ENCODE results near the gene LY6G5C. TPM values are rescaled to one million over a fixed set of nuclear protein-coding genes. Genes with fewer than 3 reads are reported as not detected.

The LY6G5C gene
- total and polyA plus RNA-seq, 9 of the 15 experiments (the other 6 are each of a cell fraction or from before 2014, with no cell fraction given) = 0.10 to 0.67 (median 0.46) TPM; not detected in 4

GRCh38 chr6:31652925-31653724, 27.7 kb downstream of the LY6G5C start (continued):
- TF ChIP-seq ZNF280A (IDR thresholded peaks at IDR 0.05; ENCODE audit: low read depth, partially characterized antibody) = no peak
- TF ChIP-seq SLC30A9 (CRISPR knock-in tag; IDR thresholded peaks at IDR 0.05) = no peak
- no peak for TF ChIP-seq KDM1A (IDR thresholded peaks at IDR 0.05)
- TF ChIP-seq NCOA6 (IDR thresholded peaks at IDR 0.05) = no peak
- peak; percentile 84 for TF ChIP-seq CC2D1A (IDR thresholded peaks at IDR 0.05)
- peak; percentile 72 for TF ChIP-seq GTF2F1 (IDR thresholded peaks at IDR 0.05; ENCODE audit: low read depth, low read length)
- peak; percentile 56; the same call in 1 of the 2 replicates for TF ChIP-seq HBP1 (CRISPR knock-in tag; IDR thresholded peaks at IDR 0.05)
- TF ChIP-seq GTF3C2 (IDR thresholded peaks at IDR 0.05; ENCODE audit: borderline replicate concordance, extremely low read depth, insufficient read length) = no peak
- TF ChIP-seq HDAC3 (IDR thresholded peaks at IDR 0.05; ENCODE audit: borderline replicate concordance, partially characterized antibody) = no peak
- peak; percentile 81 for TF ChIP-seq ESRRA (IDR thresholded peaks at IDR 0.05; ENCODE audit: borderline replicate concordance, low read depth)
- TF ChIP-seq ETS2 (tag; IDR thresholded peaks at IDR 0.05; ENCODE audit: borderline replicate concordance, poor library complexity, severe bottlenecking) = no peak
- no peak for TF ChIP-seq XRCC3 (IDR thresholded peaks at IDR 0.05)
- no peak for TF ChIP-seq ILK (tag; IDR thresholded peaks at IDR 0.05; ENCODE audit: borderline replicate concordance, low read depth)
- TF ChIP-seq HDAC1 (IDR thresholded peaks at IDR 0.05) = peak in 1 of 2 experiments; percentile 94; a peak in 2 of 4 replicates
- TF ChIP-seq TAF15 (IDR thresholded peaks at IDR 0.05; ENCODE audit: low read depth, low read length) = no peak
- TF ChIP-seq BRCA1 (IDR thresholded peaks at IDR 0.05) = no peak
- no peak for TF ChIP-seq BRCA1 (CRISPR knock-in tag; IDR thresholded peaks at IDR 0.05)
- TF ChIP-seq BCL6 (CRISPR knock-in tag; IDR thresholded peaks at IDR 0.05) = no peak
